Measurements from ENCODE around the gene SDF2. TPM values are rescaled to one million over a fixed set of nuclear protein-coding genes. Genes with fewer than 3 reads are reported as not detected.

Gene SDF2
- total and polyA plus RNA-seq, 9 of the 15 experiments (the other 6 are each of a cell fraction or from before 2014, with no cell fraction given): 41.2 to 132 (median 65.6) TPM

- no peak for TF ChIP-seq ZNF512 (tag; IDR thresholded peaks at IDR 0.05)
- no peak for TF ChIP-seq ATF3 (IDR thresholded peaks at IDR 0.05)
- TF ChIP-seq ATF3 (CRISPR knock-in tag; conservative IDR thresholded peaks at IDR 0.05): no peak
- TF ChIP-seq ZBTB7A (IDR thresholded peaks at IDR 0.05; ENCODE audit: borderline replicate concordance, control insufficient read depth, low read depth, low read length): no peak
- no peak for TF ChIP-seq BMI1 (IDR thresholded peaks at IDR 0.05; ENCODE audit: low read length)
- TF ChIP-seq ZNF76 (CRISPR knock-in tag; IDR thresholded peaks at IDR 0.05; ENCODE audit: borderline replicate concordance): no peak
Measured at GRCh38 chr17:28616281-28616680, 45.4 kb downstream of the SDF2 start (continued).

- DNase-seq (ENCODE audit: extremely low read depth in 1 of 4, low spot score in 3 of 4) (no peak), ATAC-seq (no peak), FAIRE-seq (no peak)
- Histone ChIP-seq H3K4me1 (replicated peaks in 1 of 2; ENCODE audit: control insufficient read depth in 2 of 2, insufficient read depth in 2 of 2, low read length in 2 of 2) (no peaks in the 10 kb centered on the region), H2AFZ (ENCODE audit: low read depth, low read length) (no peak overlapping the region), H4K20me1 (replicated peaks; ENCODE audit: control insufficient read depth, insufficient read depth, low read length) (0 out of 2 replicates have a peak, but pooled peaks cover 8% of the 10 kb centered on the region), H3K4me3 (no peak overlapping the region), H3K36me3 (ENCODE audit: control insufficient read depth, insufficient read depth, low read length) (peaks cover 98% of the 10 kb centered on the region), H3K79me2 (ENCODE audit: control insufficient read depth, insufficient read depth, low read length) (no peaks in the 10 kb centered on the region), H3K27me3 (ENCODE audit: control insufficient read depth in 2 of 2, insufficient read depth in 2 of 2, low read length in 2 of 2) (no peaks in the 10 kb centered on the region), H3K9me3 (replicated peaks; ENCODE audit: control insufficient read depth, insufficient read depth, low read depth, low read length) (no peaks in the 10 kb centered on the region), H3K9me1 (ENCODE audit: control insufficient read depth, insufficient read depth, low read length) (no peaks in the 10 kb centered on the region), H3K27ac (ENCODE audit: extremely low read depth, low read depth, low read length) (no peak overlapping the region), H3K4me2 (ENCODE audit: insufficient read depth, low read length) (no peak overlapping the region), H3K9ac (ENCODE audit: insufficient read depth in 1 of 2, low read depth in 2 of 2, low read length in 2 of 2) (no peak overlapping the region)
- CTCF ChIA-PET (ENCODE audit: low intra/inter-chr PET ratio): interaction anchor here (0.6 kb wide), 1 partner anchor 297 kb away, joined by 3 read pairs; no protein-coding TSS in a partner anchor
- 94% methylated on average over 4 of the region's 4 CpGs for WGBS (ENCODE audit: insufficient coverage, low coverage, missing lambda C conversion rate)
- in situ Hi-C loops (cut with MboI) (no loop called here), intact Hi-C loops (cut with micrococcal nuclease) (no loop called here)
- POLR2A ChIA-PET: interaction anchor here (0.5 to 1.9 kb wide), 4 partner anchors 20 to 107 kb away, joined by 3 to 5 read pairs (median 4); no protein-coding TSS in a partner anchor
- no TSS peak for BruUV-seq (replicated peaks)
- TF ChIP-seq ZNF143 (CRISPR knock-in tag; IDR thresholded peaks at IDR 0.05) (no peak), MTF1 (CRISPR knock-in tag; IDR thresholded peaks at IDR 0.05; ENCODE audit: borderline replicate concordance) (no peak), SAFB2 (IDR thresholded peaks at IDR 0.05; ENCODE audit: borderline replicate concordance, low read depth, low read length, severe bottlenecking) (no peak), NFIC (IDR thresholded peaks at IDR 0.05) (no peak), ARID2 (IDR thresholded peaks at IDR 0.05) (no peak)
Measured at GRCh38 chr17:28615260-28615940, 46.3 kb downstream of the SDF2 start.
